Vagina (tissue), 2 donors: ENCODE data around the gene THBD.

Experiments used
- CTCF ChIP-seq, 3 experiments: fragments of 450-650 bp in 2 of 3; fragments of 200-600 bp in 1 of 3; sonication (generic) in 1 of 3; IDR thresholded peaks; one replicate each; pipeline ENCODE4 v1.5.1; 2017 to 2019; ENCODE audit warnings: antibody characterized with exemption in 3 of 3, mild to moderate bottlenecking in 2 of 3, moderate library complexity in 2 of 3
- POLR2A ChIP-seq, 2 donors: fragments of 450-650 bp; IDR thresholded peaks; one replicate each; pipeline ENCODE4 v1.6.1; 2017; ENCODE audit warnings: antibody characterized with exemption in 2 of 2, mild to moderate bottlenecking in 2 of 2, moderate library complexity in 2 of 2

- TF ChIP-seq CTCF (IDR thresholded peaks at IDR 0.05), result no peak
- no peak for TF ChIP-seq POLR2A (IDR thresholded peaks at IDR 0.05)
Observed at GRCh38 chr20:23096097-23096496, 46.6 kb upstream of the THBD start.
